GM19099 (cell line): ENCODE data around the gene RABEP2.
A peak's percentile ranks its signal among the peaks of the same experiment; 100 is the strongest.

Experiments
- POLR2A ChIP-seq: IDR thresholded peaks from 3 replicates; pipeline ENCODE4 v1.6.1; 2011; ENCODE audit warnings: low read depth; ENCODE audit not compliant: insufficient read length; ENCODE audit errors: extremely low read depth

The RABEP2 gene, protein sequence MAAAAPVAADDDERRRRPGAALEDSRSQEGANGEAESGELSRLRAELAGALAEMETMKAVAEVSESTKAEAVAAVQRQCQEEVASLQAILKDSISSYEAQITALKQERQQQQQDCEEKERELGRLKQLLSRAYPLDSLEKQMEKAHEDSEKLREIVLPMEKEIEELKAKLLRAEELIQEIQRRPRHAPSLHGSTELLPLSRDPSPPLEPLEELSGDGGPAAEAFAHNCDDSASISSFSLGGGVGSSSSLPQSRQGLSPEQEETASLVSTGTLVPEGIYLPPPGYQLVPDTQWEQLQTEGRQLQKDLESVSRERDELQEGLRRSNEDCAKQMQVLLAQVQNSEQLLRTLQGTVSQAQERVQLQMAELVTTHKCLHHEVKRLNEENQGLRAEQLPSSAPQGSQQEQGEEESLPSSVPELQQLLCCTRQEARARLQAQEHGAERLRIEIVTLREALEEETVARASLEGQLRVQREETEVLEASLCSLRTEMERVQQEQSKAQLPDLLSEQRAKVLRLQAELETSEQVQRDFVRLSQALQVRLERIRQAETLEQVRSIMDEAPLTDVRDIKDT

DNA sequence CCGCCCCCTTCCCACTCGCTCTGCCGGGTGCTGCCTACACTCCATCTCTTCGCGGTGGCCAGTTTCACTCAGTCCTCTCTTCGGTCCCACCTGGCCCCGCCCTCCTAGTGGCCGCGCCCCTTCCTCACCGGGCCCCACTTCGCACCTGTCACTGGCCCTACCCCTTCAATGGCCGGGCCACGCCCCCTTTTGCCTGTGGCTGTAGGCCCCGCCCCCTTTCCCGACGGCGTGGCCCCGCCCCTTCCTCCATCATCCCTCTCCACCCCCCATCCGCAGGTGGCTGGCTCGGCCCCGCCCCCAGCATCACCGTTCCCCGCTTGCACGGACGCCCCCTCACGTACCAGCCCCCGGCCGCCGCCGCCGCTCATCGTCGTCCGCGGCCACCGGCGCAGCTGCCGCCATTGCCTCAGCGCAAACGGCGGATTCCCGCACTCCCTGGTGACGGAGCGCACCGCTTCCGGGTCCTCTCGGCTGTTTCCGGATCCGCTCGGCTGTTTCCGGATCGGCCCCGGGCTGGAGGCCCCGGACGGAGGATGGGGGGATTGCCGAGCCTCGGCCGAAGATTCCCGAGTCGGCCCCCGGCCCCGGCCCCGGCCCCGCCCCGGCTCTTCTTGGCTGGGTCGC lies at the start of gene RABEP2:
Gene RABEP2, minus strand, starts transcription at position 477 of the 624 bp plus-strand sequence. Its CDS starts 75 bp downstream, at position 402.
- TF ChIP-seq POLR2A, result no peak

DNA sequence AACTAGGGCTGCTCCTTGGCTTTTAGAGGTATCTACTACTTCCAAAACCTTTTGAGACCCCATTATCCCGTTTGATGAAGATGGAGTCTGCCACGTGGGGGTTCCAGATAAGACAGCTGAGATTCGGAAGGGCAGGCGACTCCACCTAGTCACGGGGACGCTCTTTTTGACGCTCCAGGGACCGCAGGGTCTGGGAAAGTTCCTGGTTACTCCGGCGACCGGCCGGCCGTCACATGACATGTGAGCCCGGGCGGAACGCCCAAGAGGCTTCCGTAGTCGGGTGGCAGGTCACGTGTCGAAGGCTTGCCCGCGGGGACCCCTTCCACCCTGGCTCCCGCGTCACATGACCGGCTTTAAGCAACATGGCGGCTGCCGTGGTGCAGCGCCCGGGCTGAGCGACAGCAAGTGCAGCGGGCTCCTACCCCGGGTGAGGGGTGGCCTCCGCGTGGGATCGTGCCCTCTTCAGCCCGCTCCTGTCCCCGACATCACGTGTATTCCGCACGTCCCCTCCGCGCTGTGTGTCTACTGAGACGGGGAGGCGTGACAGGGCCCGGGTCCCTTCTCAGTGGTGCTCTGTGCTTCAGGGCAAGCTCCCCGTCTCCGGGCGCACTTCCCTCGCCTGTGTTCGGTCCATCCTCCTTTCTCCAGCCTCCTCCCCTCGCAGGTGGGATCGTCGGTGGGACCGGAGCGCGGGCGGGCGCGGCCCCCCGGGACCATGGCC lies 49.6 kb upstream of the RABEP2 start, which contains the start of gene SPNS1:
Gene SPNS1, plus strand, starts transcription at position 342 of the 721 bp plus-strand sequence. Its CDS starts 374 bp downstream, at position 716.
- TF ChIP-seq POLR2A, result peak; percentile 85

DNA sequence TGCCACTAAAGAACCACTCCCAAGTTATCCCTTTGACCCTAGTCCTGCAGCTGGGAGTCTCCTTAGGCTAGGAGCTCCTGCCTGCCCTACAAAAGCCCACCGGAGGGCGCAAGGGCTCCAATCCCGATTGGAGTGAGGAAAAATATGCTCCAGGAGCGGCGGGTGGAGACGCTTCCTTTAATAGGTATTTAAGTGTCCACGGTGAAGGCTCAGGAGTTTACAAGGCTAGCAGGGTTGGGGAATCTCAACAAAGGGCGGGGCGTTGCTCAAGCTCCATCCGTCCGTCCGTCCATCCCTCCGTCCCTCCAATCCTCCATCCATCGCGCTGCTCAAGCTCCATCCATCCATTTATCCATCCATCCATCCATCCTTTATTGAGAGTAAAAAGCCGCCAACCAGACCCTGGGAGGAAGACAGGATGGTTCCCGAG lies 49.0 kb upstream of the RABEP2 start:
- no peak for TF ChIP-seq POLR2A

DNA sequence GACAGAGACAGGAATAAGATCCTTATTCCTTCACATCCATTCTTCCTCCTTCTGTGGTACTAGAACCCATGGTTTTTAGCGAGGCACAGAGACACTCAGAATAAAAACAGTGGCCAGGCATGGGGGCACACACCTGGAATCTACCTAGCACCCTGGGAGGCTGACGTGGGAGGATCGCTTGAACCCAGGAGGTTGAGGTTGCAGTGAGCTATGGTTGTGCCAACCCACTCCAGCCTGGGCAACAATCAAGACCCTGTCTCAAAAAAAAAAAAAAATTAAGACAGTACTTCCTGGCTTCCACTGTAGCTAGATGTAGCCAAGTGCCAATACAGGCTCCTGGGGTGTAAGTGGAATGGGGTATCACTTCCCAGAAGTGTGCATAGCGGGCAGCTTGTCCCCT lies 42.1 kb upstream of the RABEP2 start:
- no peak for TF ChIP-seq POLR2A

DNA sequence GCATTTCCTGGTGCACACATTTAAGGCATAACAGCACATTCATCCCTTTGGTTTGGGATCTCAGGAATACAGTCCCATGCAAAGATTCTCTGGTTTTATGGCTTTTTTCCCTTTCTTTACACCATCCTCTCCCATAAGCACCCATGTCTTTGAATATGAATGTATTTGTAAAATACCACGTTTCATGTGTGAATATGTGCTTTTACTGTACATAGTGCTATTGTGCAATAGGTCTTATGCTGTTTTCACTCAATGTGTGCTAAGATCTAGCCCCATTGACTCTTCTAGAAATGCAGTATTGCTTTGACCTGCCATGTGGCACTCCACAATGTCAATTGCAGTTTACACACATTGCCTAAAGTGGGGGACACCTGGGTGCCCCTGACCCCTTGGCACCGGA lies 39.5 kb upstream of the RABEP2 start:
- no peak for TF ChIP-seq POLR2A

DNA sequence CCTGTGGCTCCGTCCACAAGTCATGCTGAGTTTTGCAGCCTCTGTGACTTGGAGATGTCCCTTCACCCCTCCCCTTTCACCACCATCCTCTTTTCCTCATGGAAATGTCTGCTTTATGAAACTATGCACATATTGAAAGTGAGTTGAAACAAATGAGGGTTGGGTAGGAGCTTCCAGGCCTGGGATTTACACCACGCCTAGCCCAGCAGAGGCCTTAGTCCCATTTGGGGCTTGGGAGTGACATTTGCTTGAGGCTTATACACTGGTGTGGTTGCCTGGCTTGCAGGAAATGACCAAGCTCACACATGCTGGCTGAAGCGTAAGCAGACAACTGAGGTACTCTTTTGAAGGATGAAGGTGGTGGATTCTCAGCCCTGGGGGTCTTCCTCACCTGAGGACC lies 39.0 kb upstream of the RABEP2 start:
- no peak for TF ChIP-seq POLR2A

DNA sequence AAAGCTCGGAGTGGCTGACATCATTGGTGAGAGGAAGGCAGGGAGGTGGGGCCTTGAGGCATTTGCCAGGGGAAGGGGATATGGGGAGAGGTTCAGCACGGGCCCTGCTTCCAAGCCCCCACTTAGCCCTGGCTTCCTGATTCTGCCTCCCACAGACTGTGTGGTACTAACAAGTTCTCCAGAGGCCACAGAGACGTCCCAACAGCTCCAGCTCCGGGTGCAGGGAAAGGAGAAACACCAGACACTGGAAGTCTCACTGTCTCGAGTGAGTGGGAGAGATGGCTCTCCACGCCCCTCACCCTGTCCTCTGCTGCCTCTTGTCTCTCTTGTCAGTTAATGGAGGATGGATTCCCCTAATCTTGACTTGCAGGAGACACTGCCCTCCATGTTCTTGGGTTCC lies 33.8 kb upstream of the RABEP2 start:
- no peak for TF ChIP-seq POLR2A

DNA sequence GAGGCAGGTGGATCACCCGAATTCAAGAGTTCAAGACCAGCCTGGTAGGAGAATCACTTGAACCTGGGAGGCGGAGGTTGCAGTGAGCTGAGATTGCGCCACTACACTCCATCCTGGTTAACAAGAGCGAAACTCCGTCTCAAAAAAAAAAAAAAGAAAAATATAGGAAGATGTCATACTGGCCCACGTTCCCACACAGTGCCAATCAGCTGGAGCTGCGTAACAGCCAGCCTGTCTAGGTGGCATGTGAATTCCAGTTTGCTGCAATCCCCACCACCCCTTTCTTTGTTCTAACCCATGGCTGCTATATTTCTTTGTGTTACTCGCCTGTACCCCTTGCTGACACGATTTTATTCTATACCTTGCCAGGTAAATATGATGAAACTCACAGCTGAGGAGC lies 33.2 kb upstream of the RABEP2 start:
- no peak for TF ChIP-seq POLR2A

DNA sequence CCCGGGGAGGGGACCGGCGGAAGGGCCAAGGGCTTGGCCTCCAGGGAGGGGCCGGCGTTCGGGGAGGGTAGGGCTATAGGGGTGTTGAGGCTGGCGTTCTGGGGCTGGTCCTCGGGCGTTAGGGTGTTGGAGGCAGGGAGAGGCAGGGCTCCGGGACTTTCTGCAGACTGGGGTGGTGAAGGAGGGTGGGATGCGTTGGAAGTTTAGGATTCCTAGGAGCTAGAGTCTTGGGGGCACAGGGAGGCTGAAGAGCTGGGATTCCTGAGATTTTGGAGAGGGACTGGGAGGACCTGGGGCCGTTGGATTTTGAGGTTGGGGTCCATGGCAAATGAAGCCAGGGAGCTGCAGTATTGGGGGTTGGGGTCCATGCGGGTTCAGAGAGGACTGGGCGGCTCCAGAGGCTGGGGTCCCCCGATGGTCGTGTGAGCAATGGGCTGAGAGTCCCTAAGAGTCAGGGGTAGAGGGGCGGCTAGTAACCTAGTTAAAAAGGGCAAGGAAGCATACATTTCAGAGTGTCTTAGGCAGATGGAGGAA lies 26.4 kb upstream of the RABEP2 start:
- TF ChIP-seq POLR2A, result no peak

DNA sequence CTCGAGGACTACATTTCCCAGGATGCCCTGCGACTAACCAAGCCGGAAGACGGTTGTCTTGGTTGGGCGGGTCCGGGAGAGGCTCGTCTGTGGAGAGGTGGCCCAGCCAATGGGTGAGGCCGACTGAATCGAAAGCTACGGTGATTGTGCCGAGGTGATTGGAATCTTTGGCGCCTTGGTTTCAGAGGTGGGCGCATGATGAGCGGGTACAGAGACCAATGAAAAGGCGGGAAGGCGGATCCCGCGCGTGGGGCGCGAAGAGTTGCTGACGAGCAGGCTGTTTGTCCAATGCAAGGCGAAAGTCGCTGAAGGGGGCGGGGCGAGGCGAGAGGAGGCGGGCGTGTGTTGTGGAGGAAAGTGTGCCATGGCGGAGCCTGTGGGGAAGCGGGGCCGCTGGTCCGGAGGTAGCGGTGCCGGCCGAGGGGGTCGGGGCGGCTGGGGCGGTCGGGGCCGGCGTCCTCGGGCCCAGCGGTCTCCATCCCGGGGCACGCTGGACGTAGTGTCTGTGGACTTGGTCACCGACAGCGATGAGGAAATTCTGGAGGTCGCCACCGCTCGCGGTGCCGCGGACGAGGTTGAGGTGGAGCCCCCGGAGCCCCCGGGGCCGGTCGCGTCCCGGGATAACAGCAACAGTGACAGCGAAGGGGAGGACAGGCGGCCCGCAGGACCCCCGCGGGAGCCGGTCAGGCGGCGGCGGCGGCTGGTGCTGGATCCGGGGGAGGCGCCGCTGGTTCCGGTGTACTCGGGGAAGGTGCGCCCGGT lies 25.8 kb upstream of the RABEP2 start, which contains the start of gene NFATC2IP:
Gene NFATC2IP, plus strand, starts transcription at position 290 of the 762 bp plus-strand sequence. Its CDS starts 75 bp downstream, at position 365.
- TF ChIP-seq POLR2A, result peak; percentile 92

DNA sequence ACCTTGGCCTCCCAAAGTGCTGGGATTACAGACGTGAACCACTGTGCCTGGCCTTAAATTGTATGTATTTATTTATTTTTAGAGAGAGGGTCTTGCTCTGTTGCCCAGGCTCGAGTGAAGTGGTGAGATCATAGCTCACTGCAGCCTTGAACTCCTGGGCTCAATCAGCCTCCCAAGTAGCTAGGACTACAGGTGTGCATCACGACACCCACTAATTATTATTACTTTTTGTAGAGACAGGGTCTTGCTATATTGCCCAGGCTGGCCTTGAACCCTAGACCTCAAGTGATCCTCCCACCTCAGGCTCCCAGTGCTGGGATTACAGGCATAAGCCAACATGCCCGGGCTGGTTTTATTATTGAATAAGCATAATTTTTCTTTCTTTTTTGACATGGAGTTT lies 21.6 kb upstream of the RABEP2 start:
- TF ChIP-seq POLR2A, result no peak

DNA sequence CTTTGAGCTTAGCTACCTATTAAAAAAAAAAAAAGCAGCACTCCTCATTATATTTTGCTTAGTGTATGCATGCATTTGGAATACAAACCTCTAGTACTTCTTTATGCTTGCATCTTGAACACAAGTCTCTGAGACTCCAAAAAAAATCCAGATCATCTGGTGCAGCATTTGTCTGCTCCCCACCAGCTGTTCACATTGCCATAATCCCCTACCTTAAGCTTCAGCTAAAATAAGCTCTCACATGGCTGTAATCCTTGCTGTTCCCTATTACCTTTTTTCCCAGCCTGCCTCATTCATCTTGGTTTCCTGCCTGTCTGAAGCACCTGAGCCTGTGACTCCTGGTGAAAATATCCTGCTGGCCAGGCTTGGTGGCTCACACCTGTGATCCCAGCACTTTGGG lies 18.2 kb upstream of the RABEP2 start:
- TF ChIP-seq POLR2A, result no peak

DNA sequence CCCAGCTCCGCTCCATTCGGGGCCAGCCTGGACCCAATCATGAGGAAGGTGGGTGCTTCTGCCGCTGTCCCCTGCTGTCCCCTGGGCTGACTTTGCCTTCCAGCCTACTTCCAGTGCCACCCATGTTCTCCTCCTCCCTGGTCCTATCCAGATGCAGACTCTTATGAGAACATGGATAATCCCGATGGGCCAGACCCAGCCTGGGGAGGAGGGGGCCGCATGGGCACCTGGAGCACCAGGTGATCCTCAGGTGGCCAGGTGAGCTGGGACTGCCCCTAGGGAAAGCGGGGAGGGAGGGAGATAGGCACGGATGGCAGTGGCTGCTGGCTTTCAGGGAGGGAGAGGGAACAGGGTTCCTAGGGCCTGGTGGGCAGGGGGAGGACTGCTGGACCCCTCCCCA lies 13.7 kb upstream of the RABEP2 start:
- TF ChIP-seq POLR2A, result no peak

DNA sequence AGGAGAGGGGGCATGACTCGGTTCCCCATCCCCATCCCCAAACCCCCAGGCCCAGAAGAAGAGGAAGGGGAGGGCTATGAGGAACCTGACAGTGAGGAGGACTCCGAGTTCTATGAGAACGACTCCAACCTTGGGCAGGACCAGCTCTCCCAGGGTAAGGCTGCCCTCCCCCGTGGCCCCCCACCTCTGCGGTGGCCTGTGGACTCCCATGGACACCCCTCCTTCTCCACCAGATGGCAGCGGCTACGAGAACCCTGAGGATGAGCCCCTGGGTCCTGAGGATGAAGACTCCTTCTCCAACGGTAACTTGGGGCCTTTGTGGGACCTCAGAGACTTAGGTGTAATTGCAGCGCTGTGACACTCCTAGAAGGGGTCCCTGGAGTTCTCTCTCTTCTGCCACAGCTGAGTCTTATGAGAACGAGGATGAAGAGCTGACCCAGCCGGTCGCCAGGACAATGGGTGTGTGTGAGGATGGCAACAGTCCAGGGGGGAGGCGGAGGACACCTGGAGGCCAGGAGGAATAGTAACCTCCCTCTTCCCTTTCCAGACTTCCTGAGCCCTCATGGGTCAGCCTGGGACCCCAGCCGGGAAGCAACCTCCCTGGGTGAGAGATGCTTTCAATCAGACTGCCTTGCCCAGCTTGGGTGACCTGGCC lies 12.3 kb upstream of the RABEP2 start:
- no peak for TF ChIP-seq POLR2A
